ENCODE measurements around the gene ZBTB20. TPM values are rescaled to one million over a fixed set of nuclear protein-coding genes. Genes with fewer than 3 reads are reported as not detected.
"Not testable (repeated sequence)": the region's sequence is repeated elsewhere in the genome, so short reads cannot be mapped to it uniquely, and the experiment has no call there.

Gene ZBTB20
- total and polyA plus RNA-seq, 2 of the 4 experiments (the other 2 are of a cell fraction): 0.75 to 14.7 TPM

GRCh38 chr3:115186351-115187148 is 39.5 kb upstream of the ZBTB20 start:
- intact Hi-C loops (cut with micrococcal nuclease): no loop called here
- in situ Hi-C loops (cut with MboI; ENCODE audit: low sequenced_read_pairs): no loop called here

GRCh38 chr3:115184859-115185572 is 37.9 kb upstream of the ZBTB20 start:
- in situ Hi-C loops (cut with MboI; ENCODE audit: low sequenced_read_pairs); BruUV-seq (replicated peaks); H3K9me3 ChIP-seq (ENCODE audit: control insufficient read depth, insufficient read depth, low read length); H2AK9ac ChIP-seq (replicated peaks; ENCODE audit: low read depth, low read length, poor library complexity); H3K18ac ChIP-seq (ENCODE audit: low read depth, low read length); H2AK5ac ChIP-seq (ENCODE audit: low read depth, low read length); H3K4me2 ChIP-seq (ENCODE audit: low read depth, low read length); H3K27ac ChIP-seq (ENCODE audit: insufficient read depth, low read length); H3K36me3 ChIP-seq (ENCODE audit: control insufficient read depth, insufficient read depth, low read length); H3K9ac ChIP-seq (ENCODE audit: low read depth, low read length); H4K8ac ChIP-seq (ENCODE audit: low read depth in 2 of 2, low read length in 2 of 2); H3K4me1 ChIP-seq (ENCODE audit: control insufficient read depth, insufficient read depth, low read length); H2AFZ ChIP-seq (replicated peaks; ENCODE audit: low read length, poor library complexity); H4K5ac ChIP-seq (ENCODE audit: low read depth, low read length); DNase-seq; H4K91ac ChIP-seq (ENCODE audit: insufficient read depth, low read depth, low read length); H4K20me1 ChIP-seq (ENCODE audit: insufficient read depth, low read length); H3K56ac ChIP-seq (ENCODE audit: extremely low read depth, insufficient read depth, low read length); ATAC-seq (ENCODE audit: low read depth); H3K23ac ChIP-seq (ENCODE audit: low read depth, low read length); dilution Hi-C loops (cut with HindIII; ENCODE audit: low sequenced_read_pairs, unreplicated experiment); H2BK20ac ChIP-seq (ENCODE audit: low read depth, low read length); intact Hi-C loops (cut with micrococcal nuclease); H3K9me1 ChIP-seq (ENCODE audit: insufficient read depth, low read length); H3K4ac ChIP-seq (ENCODE audit: low read depth, low read length); H2BK120ac ChIP-seq (ENCODE audit: low read depth, low read length); POLR2A ChIA-PET (ENCODE audit: unreplicated experiment); H2BK15ac ChIP-seq (ENCODE audit: low read depth, low read length); H3K14ac ChIP-seq (replicated peaks; ENCODE audit: low read depth, low read length); H2BK5ac ChIP-seq (ENCODE audit: low read depth, low read length, poor library complexity, severe bottlenecking); H3K79me1 ChIP-seq (ENCODE audit: low read depth in 1 of 2, low read length in 2 of 2); H3K27me3 ChIP-seq (ENCODE audit: control insufficient read depth, insufficient read depth, low read length); H3K4me3 ChIP-seq (ENCODE audit: insufficient read depth, low read depth, low read length): not testable (repeated sequence)
- CTCF ChIA-PET: interaction anchor here (1.0 kb wide), 1 partner anchor 9 kb away, joined by 3 read pairs; no protein-coding TSS in a partner anchor
- WGBS, 2 experiments (ENCODE audit: extremely low coverage in 2 of 2, insufficient read length in 1 of 2): 98% methylated on average over 15 of the region's 32 CpGs; no CpG with 5 or more reads in 1 of the 2 experiments

More at GRCh38 chr3:115186351-115187148, 39.5 kb upstream of the ZBTB20 start:
- ChIA-PET POLR2A (ENCODE audit: unreplicated experiment) (no interaction called here), CTCF (interaction anchor here (1.2 kb wide), 1 partner anchor 21 kb away, joined by 3 read pairs; no protein-coding TSS in a partner anchor)
- Histone ChIP-seq H4K20me1 (ENCODE audit: insufficient read depth, low read length) (no peaks in the 10 kb centered on the region), H2AFZ (replicated peaks; ENCODE audit: low read length, poor library complexity) (no peak overlapping the region), H2BK15ac (ENCODE audit: low read depth, low read length) (no peak overlapping the region), H4K5ac (ENCODE audit: low read depth, low read length) (no peak overlapping the region), H3K18ac (ENCODE audit: low read depth, low read length) (no peak overlapping the region), H3K79me1 (ENCODE audit: low read depth in 1 of 2, low read length in 2 of 2) (no peaks in the 10 kb centered on the region), H3K27me3 (ENCODE audit: control insufficient read depth, insufficient read depth, low read length) (no peaks in the 10 kb centered on the region; the same call in 1 of the 2 replicates), H3K4ac (ENCODE audit: low read depth, low read length) (no peak overlapping the region), H3K9ac (ENCODE audit: low read depth, low read length) (no peak overlapping the region), H3K56ac (ENCODE audit: extremely low read depth, insufficient read depth, low read length) (no peak overlapping the region), H3K27ac (ENCODE audit: insufficient read depth, low read length) (no peak overlapping the region), H2AK5ac (ENCODE audit: low read depth, low read length) (no peak overlapping the region), H2BK5ac (ENCODE audit: low read depth, low read length, poor library complexity, severe bottlenecking) (no peak overlapping the region), H3K36me3 (ENCODE audit: control insufficient read depth, insufficient read depth, low read length) (no peaks in the 10 kb centered on the region), H3K23ac (ENCODE audit: low read depth, low read length) (no peak overlapping the region), H2BK20ac (ENCODE audit: low read depth, low read length) (no peak overlapping the region), H3K14ac (replicated peaks; ENCODE audit: low read depth, low read length) (no peak overlapping the region), H2AK9ac (replicated peaks; ENCODE audit: low read depth, low read length, poor library complexity) (no peak overlapping the region), H3K4me1 (ENCODE audit: control insufficient read depth, insufficient read depth, low read length) (no peaks in the 10 kb centered on the region), H3K9me1 (ENCODE audit: insufficient read depth, low read length) (no peaks in the 10 kb centered on the region), H2BK120ac (ENCODE audit: low read depth, low read length) (no peak overlapping the region), H3K9me3 (ENCODE audit: control insufficient read depth, insufficient read depth, low read length) (no peaks in the 10 kb centered on the region), H3K4me2 (ENCODE audit: low read depth, low read length) (no peak overlapping the region), H4K91ac (ENCODE audit: insufficient read depth, low read depth, low read length) (no peak overlapping the region), H3K4me3 (ENCODE audit: insufficient read depth, low read depth, low read length) (no peak overlapping the region), H4K8ac (ENCODE audit: low read depth in 2 of 2, low read length in 2 of 2) (no peak overlapping the region)
- BruUV-seq (replicated peaks): no TSS peak
- ATAC-seq (ENCODE audit: low read depth) (no peak), DNase-seq (no peak)
- no peak for TF ChIP-seq RCOR1 (IDR thresholded peaks at IDR 0.05; ENCODE audit: insufficient replicate concordance, low read length)
- TF ChIP-seq MAFK (IDR thresholded peaks at IDR 0.05; ENCODE audit: low read depth, low read length): no peak
- no peak for TF ChIP-seq NFE2L2 (IDR thresholded peaks at IDR 0.05; ENCODE audit: low read depth, low read length)
- no peak for TF ChIP-seq USF2 (IDR thresholded peaks at IDR 0.05; ENCODE audit: low read depth, low read length)
- no peak for TF ChIP-seq MAZ (IDR thresholded peaks at IDR 0.05; ENCODE audit: borderline replicate concordance, low read depth, low read length)
- TF ChIP-seq CHD1 (IDR thresholded peaks at IDR 0.05; ENCODE audit: low read depth, low read length): no peak
- TF ChIP-seq MXI1 (IDR thresholded peaks at IDR 0.05; ENCODE audit: borderline replicate concordance, low read depth, low read length): no peak
- 80% methylated on average over 1 of the region's 6 CpGs; no CpG with 5 or more reads in 1 of the 2 experiments for WGBS, 2 experiments (ENCODE audit: extremely low coverage in 2 of 2, insufficient read length in 1 of 2)
- dilution Hi-C loops (cut with HindIII; ENCODE audit: low sequenced_read_pairs, unreplicated experiment): no loop called here

Data from IMR-90 (cell line).